Erythroblast (primary cell): ENCODE data around the gene ZNF185.
"Not testable (repeated sequence)": the region's sequence is repeated elsewhere in the genome, so short reads cannot be mapped to it uniquely, and the experiment has no call there.

Experiments used
- DNase-seq, 2 experiments: peaks; one replicate each; lab custom pipeline; 2025; lab: John Stamatoyannopoulos, UW
- GATA1 ChIP-seq: IDR thresholded peaks from 2 replicates; pipeline ENCODE4 v1.6.1; 2011; ENCODE audit warnings: low read depth, mild to moderate bottlenecking, control low read depth, low read length, moderate library complexity
- POLR2A ChIP-seq: IDR thresholded peaks from 2 replicates; pipeline ENCODE4 v1.6.1; 2011; ENCODE audit warnings: mild to moderate bottlenecking, low read length

ZNF185 gene

DNA sequence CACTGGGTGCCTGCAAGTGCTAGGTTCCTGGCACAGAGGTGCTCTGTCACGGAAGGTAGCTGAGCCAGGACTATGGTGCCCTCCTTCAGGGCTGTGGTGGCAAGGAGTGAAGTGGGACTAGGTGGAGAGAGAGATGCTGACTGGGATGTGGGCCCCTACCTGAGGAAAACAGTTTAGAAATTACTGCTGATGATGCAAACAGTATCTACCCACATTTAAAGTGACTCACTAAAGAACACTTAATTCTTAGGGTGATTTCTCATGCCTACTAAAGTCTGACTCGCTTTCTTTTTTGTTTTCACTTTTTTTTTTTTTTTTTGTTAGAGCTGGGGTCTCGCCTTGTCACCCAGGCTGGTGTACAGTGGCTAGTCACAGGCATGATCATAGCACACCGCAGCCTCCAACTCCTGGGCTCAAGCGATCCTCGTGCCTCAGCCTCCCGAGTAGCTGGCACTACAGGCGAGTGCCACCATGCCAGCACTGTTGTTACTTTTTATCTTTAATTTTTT lies 3.1 kb downstream of the ZNF185 start:
- no peak for DNase-seq
- TF ChIP-seq POLR2A, result no peak
- no peak for TF ChIP-seq GATA1

DNA sequence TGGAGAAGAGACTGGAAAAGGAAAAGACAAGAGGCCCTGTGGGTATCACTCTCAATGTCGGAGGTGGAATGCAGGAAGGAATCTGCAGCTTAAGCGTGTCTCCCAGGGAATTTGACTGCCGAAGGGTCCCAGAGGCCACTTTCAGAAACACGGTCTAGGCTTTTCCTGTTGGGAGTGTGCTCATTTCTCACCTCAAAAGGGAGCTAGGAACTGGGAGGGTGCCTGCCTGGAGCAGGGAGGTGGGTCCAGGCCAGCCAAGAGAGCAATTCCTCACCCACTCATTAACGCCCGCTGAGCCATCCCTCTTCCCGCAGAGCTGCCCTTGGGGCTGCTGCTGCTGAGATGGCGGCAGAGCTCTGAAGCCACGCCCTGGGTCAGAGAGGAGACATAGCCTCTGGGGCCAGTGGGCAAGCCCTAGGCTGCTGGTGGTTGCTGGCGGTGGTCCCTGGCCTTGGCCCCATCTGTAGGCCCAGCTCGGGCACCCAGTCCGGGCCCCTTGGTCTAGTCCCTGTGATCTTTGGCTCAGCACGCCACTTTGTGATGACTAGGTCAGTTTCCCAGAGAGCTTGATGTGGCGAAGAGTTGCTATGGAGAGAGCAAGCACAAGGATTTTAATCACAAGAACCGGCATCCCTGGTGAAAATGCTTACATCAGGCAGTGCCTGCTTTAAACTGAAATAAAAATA lies 4.1 kb downstream of the ZNF185 start:
- no peak for DNase-seq
- TF ChIP-seq POLR2A, result no peak
- no peak for TF ChIP-seq GATA1

DNA sequence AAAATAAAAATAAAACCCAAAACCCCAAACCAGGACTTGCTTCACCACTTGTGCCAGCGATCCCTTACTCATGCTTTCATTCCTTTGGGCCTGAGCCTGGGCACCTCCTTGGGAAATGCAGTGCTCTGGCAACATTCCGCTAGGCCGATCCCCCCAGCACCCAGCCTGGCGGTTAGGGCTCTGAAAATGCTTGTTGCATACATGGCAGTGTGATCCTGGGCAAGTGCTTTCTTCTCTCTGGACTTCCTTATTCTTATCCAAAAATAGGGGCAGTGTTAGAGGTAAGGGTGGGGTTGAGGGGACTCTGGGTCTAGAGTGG lies 4.6 kb downstream of the ZNF185 start:
- DNase-seq, result no peak
- TF ChIP-seq POLR2A (no peak), GATA1 (no peak)

DNA sequence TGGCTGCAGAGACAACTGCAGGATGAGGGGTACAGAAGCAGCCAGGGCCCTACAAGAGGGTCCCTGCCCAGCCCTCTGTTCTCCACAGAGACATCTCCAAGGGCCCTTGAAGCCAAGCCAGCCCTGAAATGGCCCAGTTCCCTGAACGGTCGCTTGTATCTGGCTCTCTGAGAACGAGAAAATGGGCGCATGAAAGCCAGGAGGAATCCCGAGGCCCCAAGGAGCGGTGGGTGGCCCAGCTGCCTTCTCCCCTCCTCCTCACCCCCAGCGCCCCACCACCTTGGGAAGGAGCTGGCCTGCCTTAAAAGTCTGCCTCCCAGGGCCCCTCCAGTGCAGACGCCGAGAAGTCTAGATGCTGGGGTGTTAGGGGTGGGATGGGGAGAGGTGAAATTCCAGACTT lies 5.7 kb downstream of the ZNF185 start:
- TF ChIP-seq POLR2A (no peak), GATA1 (no peak)

DNA sequence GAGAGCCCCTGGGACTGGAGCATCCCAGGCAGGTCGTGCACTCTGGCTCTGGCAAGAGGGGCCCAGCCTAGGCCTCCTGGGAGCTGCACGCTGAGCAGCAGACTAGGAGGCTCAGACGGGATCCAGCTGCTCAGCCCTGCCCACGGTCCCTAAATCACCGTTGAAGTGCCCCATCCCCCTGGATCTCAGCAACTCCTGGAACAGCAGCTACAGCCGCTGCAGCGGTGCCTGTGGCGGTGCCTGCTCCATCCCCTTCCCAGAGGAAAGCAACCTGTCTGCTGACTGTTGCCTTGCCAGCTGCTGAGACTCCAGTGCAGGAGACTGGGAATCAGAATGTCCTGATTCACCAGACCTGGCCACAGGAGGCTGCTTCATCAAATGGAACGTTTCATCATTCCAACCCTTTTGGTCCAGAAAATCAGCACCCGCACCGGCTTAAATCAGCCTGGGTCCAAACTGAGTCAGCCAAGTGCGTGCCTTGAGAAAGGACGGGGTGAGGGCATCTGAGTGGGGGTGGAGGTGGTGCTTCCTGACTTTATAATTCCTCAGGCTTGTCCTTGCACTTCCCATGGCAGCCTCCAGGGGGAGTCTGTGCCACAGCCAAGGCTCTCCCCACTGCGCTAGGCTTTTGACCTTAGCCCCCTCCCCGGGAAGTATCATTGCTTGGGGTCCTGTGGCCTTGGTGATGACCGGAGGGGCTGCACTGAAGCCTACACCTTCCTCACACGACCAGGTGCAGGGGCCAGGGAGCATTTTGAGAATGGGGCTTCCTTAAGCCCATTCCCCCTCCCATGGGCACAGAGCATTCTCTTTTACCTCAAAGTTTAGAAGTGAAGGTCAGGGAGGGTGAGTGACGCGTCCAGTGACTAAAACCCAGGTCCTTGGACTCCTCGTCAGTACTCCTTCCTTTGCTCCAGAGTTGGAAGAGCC lies 6.5 kb downstream of the ZNF185 start:
- TF ChIP-seq GATA1 (no peak), POLR2A (no peak)
- DNase-seq, result peak; percentile 8 to 50

More for the DNA sequence above, 5.7 kb downstream of the ZNF185 start:
- no peak for DNase-seq

DNA sequence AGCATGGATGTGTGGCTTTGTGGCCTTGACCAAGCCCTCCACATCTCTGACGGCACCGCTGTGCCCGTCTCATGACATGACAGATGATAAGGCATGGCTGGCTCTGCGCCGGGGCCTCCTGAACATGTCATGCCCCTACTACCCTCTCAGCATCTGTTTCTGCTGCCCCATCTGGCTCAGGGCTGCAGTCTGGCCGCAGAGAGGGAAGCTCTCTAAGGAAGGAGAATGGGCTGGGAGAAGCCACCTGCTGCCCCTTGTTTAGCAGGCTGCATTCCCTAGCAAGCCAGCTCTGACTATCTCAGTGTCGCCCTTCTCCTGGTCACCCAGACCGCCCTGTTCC lies 7.2 kb downstream of the ZNF185 start:
- TF ChIP-seq POLR2A, result no peak
- DNase-seq, result no peak

DNA sequence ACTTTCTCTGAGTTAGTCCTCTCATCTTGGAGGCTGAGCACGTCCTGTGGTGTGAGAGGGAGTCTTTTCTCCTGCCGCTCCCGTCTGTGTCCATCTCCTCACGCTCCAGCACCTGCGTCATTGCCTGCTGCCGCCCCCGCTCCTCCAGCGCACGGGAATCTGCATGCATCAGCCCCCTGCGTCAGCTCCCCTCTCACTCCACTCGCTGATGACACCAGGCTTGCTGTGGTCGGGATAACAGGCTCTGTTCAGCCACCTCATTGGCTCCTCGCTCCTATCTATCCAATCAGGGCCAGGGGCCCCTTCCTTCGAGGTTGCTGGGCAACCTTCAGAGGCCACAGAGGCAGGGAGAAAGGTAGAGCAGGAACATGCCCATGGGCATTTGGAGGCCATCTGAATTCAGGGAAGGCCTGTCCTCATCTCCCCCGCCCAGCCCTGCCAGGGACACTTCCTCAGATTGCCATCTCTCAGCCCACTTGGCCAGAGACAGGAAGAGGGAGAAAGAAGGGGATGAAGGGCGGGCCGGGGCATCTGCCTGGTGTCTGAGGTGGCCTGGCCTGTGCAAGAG lies 9.3 kb downstream of the ZNF185 start:
- no peak for DNase-seq
- TF ChIP-seq POLR2A (no peak), GATA1 (no peak)

DNA sequence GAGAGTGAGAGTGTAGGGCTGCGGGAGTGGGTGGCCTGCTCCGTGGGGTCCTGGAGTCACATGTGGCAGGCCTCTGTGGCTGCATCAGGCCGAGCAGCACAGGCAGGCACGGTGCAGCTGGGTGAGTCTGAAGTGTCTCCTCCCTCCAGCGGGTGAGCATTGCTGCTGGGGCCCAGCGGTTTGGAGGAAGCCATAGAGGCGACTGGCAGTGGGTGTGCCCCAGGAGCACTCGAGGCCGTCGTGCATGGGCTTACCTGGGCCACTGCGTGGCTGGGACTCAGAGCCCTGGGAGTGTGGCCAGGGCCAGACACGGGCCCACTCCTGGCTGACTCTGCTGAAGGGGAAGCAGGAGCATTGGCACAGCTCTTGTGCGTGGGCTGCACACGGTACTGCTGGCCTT lies 10.6 kb downstream of the ZNF185 start:
- DNase-seq, result no peak
- no peak for TF ChIP-seq POLR2A
- no peak for TF ChIP-seq GATA1

DNA sequence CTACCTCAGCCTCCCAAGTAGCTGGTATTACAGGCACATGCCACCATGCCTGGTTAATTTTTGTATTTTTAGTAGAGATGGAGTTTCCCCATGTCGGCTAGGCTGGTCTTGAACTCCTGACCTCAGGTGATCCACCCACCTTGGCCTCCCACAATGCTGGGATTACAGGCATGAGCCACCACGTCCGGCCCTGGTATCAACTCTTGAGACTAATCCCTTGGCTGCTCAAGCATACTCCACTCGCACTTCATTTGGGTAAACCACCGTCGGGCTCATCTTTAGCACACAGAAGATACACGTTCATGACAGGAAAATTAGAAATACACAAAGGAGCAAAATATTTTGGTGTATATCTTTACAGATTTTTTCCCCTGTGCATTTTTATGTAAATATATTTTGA lies 12.2 kb downstream of the ZNF185 start:
- DNase-seq, result not testable (repeated sequence)

DNA sequence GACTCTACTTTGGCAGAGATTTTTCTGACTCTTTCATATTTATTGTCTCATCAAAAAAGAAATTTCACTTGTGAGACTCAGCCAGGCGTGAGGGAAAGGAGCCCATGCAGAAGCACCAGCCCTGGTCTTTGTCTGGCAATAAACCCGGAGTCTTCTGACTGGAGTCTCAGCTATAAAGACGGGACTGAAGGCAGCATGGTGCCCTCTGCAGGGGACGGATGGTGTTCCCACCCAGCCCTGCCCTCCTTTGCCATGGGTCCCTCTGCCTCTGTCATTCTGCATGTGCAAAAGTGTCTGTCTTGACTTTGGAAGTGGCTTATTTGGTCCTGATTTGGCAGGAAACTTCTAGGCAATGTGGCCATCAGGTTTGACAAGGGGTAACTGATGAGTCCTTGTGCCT lies 14.2 kb downstream of the ZNF185 start:
- no peak for TF ChIP-seq POLR2A
- no peak for TF ChIP-seq GATA1

DNA sequence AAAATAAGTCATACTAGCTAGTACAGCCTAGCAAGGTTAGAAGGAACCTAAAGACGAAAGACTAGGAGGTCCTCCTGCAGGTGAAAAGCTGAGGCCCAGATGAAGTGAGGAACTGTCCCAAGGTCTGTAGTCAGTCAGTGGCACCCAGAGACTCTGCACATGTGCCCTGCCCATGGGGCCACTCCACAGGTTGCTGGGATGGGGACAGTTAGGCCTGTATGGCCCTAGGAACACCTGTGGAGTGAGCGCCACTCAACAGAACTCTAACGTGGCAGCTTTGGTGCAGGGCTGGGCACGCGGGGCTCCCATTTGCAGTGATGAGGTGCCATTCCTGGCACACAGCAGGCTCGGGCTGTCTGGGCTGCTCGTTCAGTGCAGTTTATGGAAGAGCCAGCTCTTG lies 14.8 kb downstream of the ZNF185 start:
- no peak for TF ChIP-seq POLR2A
- TF ChIP-seq GATA1, result no peak
- no peak for DNase-seq

More for the DNA sequence above, 14.2 kb downstream of the ZNF185 start:
- DNase-seq, result peak; percentile 3 to 8

DNA sequence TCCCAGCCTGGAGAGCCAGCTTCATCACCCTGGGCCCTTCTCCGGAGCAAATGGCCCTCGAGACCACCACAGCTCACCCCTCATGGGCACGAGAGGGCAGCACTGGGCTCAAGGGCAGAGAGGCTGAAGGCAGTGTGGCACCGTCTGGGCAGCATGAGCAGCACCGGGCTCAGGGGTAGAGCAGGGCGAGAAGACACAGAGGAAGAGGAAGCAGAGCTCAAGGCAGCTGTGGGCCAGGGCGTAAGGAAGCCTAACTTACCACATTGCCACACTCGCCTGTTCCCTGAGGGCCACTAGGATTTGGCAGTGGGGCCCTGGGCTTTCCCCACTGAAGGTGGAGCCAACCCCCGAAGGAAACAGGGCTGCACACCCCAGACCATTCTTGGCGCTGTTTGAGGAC lies 15.5 kb downstream of the ZNF185 start:
- TF ChIP-seq GATA1 (no peak), POLR2A (no peak)
- no peak for DNase-seq

DNA sequence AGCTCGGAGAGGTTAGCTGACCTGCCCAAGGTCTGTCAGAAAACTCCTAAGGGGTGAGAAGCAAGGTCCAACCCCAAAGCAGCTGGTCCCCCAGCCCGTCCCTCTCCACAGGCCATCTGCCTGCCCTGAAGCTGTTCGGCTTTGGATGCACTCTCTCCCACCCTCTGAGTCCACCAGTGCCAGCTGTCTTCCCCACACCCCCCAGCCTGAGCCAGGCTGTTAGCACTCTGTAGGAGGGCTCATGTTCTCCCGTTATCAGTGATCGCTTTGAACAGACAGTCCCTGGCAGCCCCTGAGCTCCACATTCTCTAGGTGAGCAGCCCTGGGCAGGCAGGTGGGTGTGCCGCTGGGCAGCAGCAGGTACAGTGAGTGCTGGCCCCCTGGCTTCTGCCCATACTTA lies 16.0 kb downstream of the ZNF185 start:
- DNase-seq, result no peak
- no peak for TF ChIP-seq POLR2A
- no peak for TF ChIP-seq GATA1

DNA sequence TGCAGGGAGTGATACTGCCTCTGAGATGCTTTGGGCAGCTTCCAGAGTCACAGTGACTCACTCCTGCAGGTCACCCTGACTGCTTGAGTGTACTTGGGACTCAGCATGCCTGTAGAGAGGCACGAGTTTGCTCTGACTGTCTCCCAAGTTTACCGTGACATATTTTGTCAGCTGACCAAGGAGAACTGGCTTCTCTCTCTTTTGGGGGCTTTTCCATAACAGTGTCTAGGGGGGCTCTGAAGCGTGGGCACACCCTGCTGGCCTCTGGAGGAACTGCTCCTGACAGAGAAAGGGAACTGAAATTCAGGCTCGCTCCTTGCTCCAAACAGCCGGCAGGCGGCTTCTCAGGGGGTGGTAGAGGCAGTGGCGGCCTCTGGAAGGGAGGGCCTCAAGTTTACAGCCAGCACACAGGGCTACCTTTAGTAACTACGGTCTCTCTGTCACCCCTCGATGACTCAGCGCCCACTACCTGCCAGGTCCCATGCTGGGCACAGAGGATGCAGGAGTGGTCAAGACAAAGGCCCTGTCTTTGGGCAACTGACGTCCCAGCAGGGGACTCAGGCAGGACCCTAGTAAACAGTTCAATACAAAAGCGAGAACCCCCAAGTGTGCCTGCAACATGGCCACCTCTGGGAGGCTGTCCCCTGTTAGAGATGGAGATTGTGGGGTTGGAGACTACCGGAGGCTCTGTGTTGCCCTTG lies 17.8 kb downstream of the ZNF185 start:
- no peak for TF ChIP-seq GATA1
- TF ChIP-seq POLR2A, result no peak
- peak; percentile 12 to 31 for DNase-seq
